ENCODE data around the gene FLII. TPM values are rescaled to one million over a fixed set of nuclear protein-coding genes. Genes with fewer than 3 reads are reported as not detected.
"Not testable (repeated sequence)": the region's sequence is repeated elsewhere in the genome, so short reads cannot be mapped to it uniquely, and the experiment has no call there.

Gene FLII
- total RNA-seq: 100 to 1,000 TPM; 283 to 543 (median 310) TPM

- H3K27me3 ChIP-seq: no peaks in the 10 kb centered on the region
- no CpG with 5 or more reads among the region's 71 CpGs for WGBS, 2 donors (ENCODE audit: low coverage in 1 of 2)
- TF ChIP-seq POLR2A (IDR thresholded peaks at IDR 0.05) (peak; percentile 78 to 83), POLR2AphosphoS5 (IDR thresholded peaks at IDR 0.05) (peak; percentile 56), CTCF (IDR thresholded peaks at IDR 0.05) (no peak)
- H3K9me3 ChIP-seq: no peaks in the 10 kb centered on the region
- peak within 1 kb of the TSS; percentile 60 to 99 (median 95) for H3K27ac ChIP-seq
- ATAC-seq: peak; percentile 60
- peaks cover 0 to 43% of the 10 kb centered on the region in 2 donors for H3K36me3 ChIP-seq
- H3K4me1 ChIP-seq: peaks cover 0 to 63% (median 32%) of the 10 kb centered on the region in 3 donors
- H3K4me3 ChIP-seq: peak within 1 kb of the TSS; percentile 44 to 98
Observed at GRCh38 chr17:18258356-18259038, at the start of gene FLII. Gene FLII, minus strand, starts transcription at chr17:18258738. Its CDS starts 48 bp downstream, at chr17:18258690.

GRCh38 chr17:18303206-18303605 lies 44.7 kb upstream of the FLII start:
- H3K4me1 ChIP-seq, H3K9me3 ChIP-seq, H3K27me3 ChIP-seq, H3K4me3 ChIP-seq, ATAC-seq, H3K27ac ChIP-seq: not testable (repeated sequence)
- WGBS, 2 donors (ENCODE audit: low coverage in 1 of 2): 76 to 87% methylated on average over 5 to 12 of the region's 13 CpGs
- peaks cover 0 to 98% of the 10 kb centered on the region in 2 donors for H3K36me3 ChIP-seq

- Histone ChIP-seq H3K9me3 (no peaks in the 10 kb centered on the region), H3K4me1 (no peaks in the 10 kb centered on the region), H3K4me3 (no peak overlapping the region), H3K27ac (no peak overlapping the region), H3K36me3 (peaks cover 0 to 95% of the 10 kb centered on the region in 2 donors), H3K27me3 (no peaks in the 10 kb centered on the region)
- ATAC-seq: peak; percentile 31
- 83 to 84% methylated on average over 4 to 7 of the region's 8 CpGs for WGBS, 2 donors (ENCODE audit: low coverage in 1 of 2)
- TF ChIP-seq POLR2AphosphoS5 (IDR thresholded peaks at IDR 0.05) (no peak), POLR2A (IDR thresholded peaks at IDR 0.05) (no peak), CTCF (IDR thresholded peaks at IDR 0.05) (no peak)
Observed at GRCh38 chr17:18300725-18301480, 42.4 kb upstream of the FLII start.

GRCh38 chr17:18298061-18298460 lies 39.5 kb upstream of the FLII start:
- not testable (repeated sequence) for H3K4me1 ChIP-seq, H3K4me3 ChIP-seq, H3K9me3 ChIP-seq, ATAC-seq, H3K27me3 ChIP-seq, H3K27ac ChIP-seq
- WGBS, 2 donors (ENCODE audit: low coverage in 1 of 2): no CpG with 5 or more reads among the region's 30 CpGs
- H3K36me3 ChIP-seq: peaks cover 0 to 95% of the 10 kb centered on the region in 2 donors

GRCh38 chr17:18291718-18292540 lies 33.4 kb upstream of the FLII start:
- peaks cover 0 to 100% of the 10 kb centered on the region in 2 donors for H3K36me3 ChIP-seq
- WGBS, 2 donors (ENCODE audit: low coverage in 1 of 2): 94% methylated on average over 13 to 15 of the region's 15 CpGs
- H3K27me3 ChIP-seq: no peaks in the 10 kb centered on the region
- no peak for ATAC-seq
- no peaks in the 10 kb centered on the region for H3K4me1 ChIP-seq
- no peaks in the 10 kb centered on the region for H3K9me3 ChIP-seq
- no peak for TF ChIP-seq POLR2AphosphoS5 (IDR thresholded peaks at IDR 0.05)
- TF ChIP-seq EP300 (IDR thresholded peaks at IDR 0.05): no peak
- no peak for TF ChIP-seq CTCF (IDR thresholded peaks at IDR 0.05)
- no peak for TF ChIP-seq POLR2A (IDR thresholded peaks at IDR 0.05)
- H3K27ac ChIP-seq: no peak overlapping the region
- H3K4me3 ChIP-seq: no peak overlapping the region
